HCT116 (cell line): Measurements from ENCODE around the gene ALX4.

Source experiments
- CTCF ChIP-seq, 3 experiments: fragments of 200-600 bp in 1 of 3; sonication (generic) in 1 of 3; IDR thresholded peaks in 2 of 3; conservative IDR thresholded peaks in 1 of 3; 2 replicates each; pipeline ENCODE4 v1.5.1; 2012 to 2017; ENCODE audit warnings: low read depth in 2 of 3, low read length in 2 of 3, antibody characterized with exemption in 1 of 3, borderline replicate concordance in 1 of 3, control low read depth in 1 of 3, mild to moderate bottlenecking in 1 of 3, mixed read lengths in 1 of 3, mixed run types in 1 of 3, moderate library complexity in 1 of 3; ENCODE audit not compliant: insufficient read depth in 1 of 3
- EZH2 ChIP-seq: fragments of 200-600 bp; sonication (generic); IDR thresholded peaks from 2 replicates; pipeline ENCODE4 v1.6.1; 2017; ENCODE audit warnings: antibody characterized with exemption, mixed run types
- POLR2A ChIP-seq: IDR thresholded peaks from 2 replicates; pipeline ENCODE4 v1.7.0; 2011; ENCODE audit warnings: borderline replicate concordance; ENCODE audit not compliant: insufficient read depth, insufficient read length; ENCODE audit errors: extremely low read depth
- REST ChIP-seq: IDR thresholded peaks from 2 replicates; pipeline ENCODE4 v1.6.1; 2012; ENCODE audit warnings: low read depth

- no peak for TF ChIP-seq CTCF (IDR thresholded peaks at IDR 0.05 in 2 of 3, conservative IDR thresholded peaks at IDR 0.05 in 1 of 3; ENCODE audit: borderline replicate concordance in 1 of 3, insufficient read depth in 1 of 3, low read depth in 2 of 3, low read length in 2 of 3)
- TF ChIP-seq EZH2 = no peak
- no peak for TF ChIP-seq POLR2A
- no peak for TF ChIP-seq REST
Observed at GRCh38 chr11:44308923-44309477, 939 bp downstream of the ALX4 start.
